Measurements from ENCODE around the gene TEX19.
"Not testable (repeated sequence)": the region's sequence is repeated elsewhere in the genome, so short reads cannot be mapped to it uniquely, and the experiment has no call there.

DNA sequence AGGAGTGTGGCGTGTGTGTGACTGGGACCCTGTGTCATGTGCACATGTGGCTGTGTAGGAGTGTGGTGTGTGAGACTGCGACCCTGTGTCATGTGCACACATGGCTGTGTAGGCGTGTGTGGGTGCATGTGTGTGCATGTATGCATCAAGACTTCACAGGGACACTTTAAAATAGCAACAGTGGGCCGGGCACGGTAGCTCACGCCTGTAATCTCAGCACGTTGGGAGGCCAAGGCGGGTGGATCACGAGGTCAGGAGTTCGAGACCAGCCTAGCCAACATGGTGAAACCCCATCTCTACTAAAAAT lies 22.6 kb downstream of the TEX19 start:
- TF ChIP-seq, protein P1, sequence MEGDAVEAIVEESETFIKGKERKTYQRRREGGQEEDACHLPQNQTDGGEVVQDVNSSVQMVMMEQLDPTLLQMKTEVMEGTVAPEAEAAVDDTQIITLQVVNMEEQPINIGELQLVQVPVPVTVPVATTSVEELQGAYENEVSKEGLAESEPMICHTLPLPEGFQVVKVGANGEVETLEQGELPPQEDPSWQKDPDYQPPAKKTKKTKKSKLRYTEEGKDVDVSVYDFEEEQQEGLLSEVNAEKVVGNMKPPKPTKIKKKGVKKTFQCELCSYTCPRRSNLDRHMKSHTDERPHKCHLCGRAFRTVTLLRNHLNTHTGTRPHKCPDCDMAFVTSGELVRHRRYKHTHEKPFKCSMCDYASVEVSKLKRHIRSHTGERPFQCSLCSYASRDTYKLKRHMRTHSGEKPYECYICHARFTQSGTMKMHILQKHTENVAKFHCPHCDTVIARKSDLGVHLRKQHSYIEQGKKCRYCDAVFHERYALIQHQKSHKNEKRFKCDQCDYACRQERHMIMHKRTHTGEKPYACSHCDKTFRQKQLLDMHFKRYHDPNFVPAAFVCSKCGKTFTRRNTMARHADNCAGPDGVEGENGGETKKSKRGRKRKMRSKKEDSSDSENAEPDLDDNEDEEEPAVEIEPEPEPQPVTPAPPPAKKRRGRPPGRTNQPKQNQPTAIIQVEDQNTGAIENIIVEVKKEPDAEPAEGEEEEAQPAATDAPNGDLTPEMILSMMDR (IDR thresholded peaks at IDR 0.05) = not testable (repeated sequence)
- TF ChIP-seq POLR2A (IDR thresholded peaks at IDR 0.05) = not testable (repeated sequence)
